ENCODE measurements around the gene PELI1.
"Not testable (repeated sequence)": the region's sequence is repeated elsewhere in the genome, so short reads cannot be mapped to it uniquely, and the experiment has no call there.

The PELI1 gene

GRCh38 chr2:64124168-64124567, 20.1 kb downstream of the PELI1 start:
- no peak for DNase-seq (ENCODE audit: low read depth in 2 of 2, low spot score in 1 of 2)

GRCh38 chr2:64123740-64124139, 20.5 kb downstream of the PELI1 start:
- no peak for DNase-seq (ENCODE audit: low read depth in 2 of 2, low spot score in 1 of 2)

DNA sequence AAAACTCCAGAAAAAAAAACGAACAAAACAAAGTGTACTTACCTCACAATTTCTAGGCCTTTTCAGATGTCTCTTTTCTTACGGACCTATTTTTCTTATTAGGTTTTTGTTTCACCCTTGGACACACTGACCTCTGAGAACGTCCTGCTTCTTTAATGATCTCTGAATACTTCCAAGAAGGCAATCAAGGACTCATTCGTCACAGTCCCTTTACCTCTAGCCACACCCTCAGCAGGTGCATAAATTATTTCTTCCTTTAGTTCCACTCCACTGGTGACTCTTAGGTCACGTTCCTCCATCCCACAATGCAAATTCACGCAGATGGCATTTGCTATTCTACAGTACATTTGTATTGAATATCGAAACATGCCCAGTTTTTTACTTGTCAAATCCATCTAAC, 21.9 kb downstream of the PELI1 start:
- DNase-seq (ENCODE audit: low read depth in 2 of 2, low spot score in 1 of 2): no peak

- DNase-seq (ENCODE audit: low read depth in 2 of 2, low spot score in 1 of 2): no peak
Measured at GRCh38 chr2:64120928-64121327, 23.3 kb downstream of the PELI1 start.

GRCh38 chr2:64120008-64120407, 24.2 kb downstream of the PELI1 start:
- DNase-seq (ENCODE audit: low read depth in 2 of 2, low spot score in 1 of 2): no peak

GRCh38 chr2:64119369-64119768, 24.9 kb downstream of the PELI1 start:
- no peak for DNase-seq (ENCODE audit: low read depth in 2 of 2, low spot score in 1 of 2)

GRCh38 chr2:64115808-64116598, 28.2 kb downstream of the PELI1 start:
- DNase-seq (ENCODE audit: low read depth in 2 of 2, low spot score in 1 of 2): no peak

DNA sequence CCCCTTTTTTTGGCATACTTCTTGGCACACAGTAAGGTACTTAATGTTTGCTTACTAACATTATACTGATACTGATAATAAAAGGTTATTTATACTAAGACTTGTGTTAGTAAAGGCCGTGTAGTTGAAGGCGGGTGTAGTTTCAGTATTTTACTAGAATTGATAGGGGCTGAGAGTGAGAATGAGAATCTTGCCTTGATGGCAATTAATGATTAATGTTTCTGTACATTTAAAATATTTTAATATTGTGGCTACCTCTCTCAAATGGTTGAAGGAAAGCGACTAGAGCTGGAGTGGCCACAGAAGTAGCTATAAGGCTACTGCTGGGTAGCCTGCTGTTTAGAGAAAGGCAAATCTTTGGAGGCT, 29.3 kb downstream of the PELI1 start:
- DNase-seq (ENCODE audit: low read depth in 2 of 2, low spot score in 1 of 2): no peak

GRCh38 chr2:64114063-64114911, 29.9 kb downstream of the PELI1 start:
- DNase-seq (ENCODE audit: low read depth in 2 of 2, low spot score in 1 of 2): no peak

DNA sequence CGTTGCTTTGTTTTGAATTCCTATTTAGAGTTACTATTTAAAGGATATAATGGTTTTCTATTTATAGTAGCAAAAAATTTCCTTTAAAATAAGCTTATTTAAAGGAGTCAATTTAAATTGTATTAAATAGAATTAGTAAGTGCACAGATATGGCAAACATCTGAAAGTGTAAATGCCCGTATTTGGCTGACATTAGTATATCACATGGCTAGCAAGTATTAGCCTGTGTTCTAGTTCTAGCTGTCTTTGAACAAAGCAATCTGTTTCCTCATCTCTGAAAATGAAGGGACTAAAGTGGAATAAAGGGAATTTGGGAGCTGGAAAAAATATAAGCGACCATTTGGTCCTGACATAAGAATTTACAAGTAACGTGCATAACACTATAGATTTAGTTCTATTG, 32.2 kb downstream of the PELI1 start:
- DNase-seq (ENCODE audit: low read depth in 2 of 2, low spot score in 1 of 2): no peak

GRCh38 chr2:64111426-64111825, 32.8 kb downstream of the PELI1 start:
- no peak for DNase-seq (ENCODE audit: low read depth in 2 of 2, low spot score in 1 of 2)

DNA sequence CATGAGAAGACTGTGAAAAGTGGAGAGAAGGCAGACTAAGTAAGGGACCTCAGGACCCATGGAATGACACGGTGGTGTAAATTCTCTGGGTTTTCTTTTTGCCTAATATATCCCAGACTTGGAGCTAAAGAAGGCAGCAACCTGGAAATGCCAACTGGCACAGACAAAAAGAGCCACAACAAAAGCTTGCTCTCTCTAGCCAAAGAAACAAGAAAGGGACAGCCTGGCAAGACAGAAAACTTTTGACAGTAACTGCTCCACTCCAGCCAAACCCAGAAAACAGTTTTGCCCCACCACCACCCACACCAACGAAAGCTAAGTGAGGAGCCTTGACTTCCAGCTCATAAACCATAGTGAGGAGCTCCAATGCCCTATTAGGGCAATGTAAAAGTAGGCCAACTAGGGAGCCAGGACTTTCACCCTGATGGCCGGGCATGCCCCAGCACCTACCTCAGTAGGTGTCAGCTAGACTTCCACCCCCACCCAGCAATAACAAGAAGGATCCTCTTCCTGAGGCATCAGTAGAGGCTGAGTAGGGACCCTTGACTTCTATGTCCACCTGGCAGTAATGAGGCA, 35.5 kb downstream of the PELI1 start:
- no peak for DNase-seq (ENCODE audit: low read depth in 2 of 2, low spot score in 1 of 2)

GRCh38 chr2:64106481-64106880, 37.7 kb downstream of the PELI1 start:
- no peak for DNase-seq (ENCODE audit: low read depth in 2 of 2, low spot score in 1 of 2)

DNA sequence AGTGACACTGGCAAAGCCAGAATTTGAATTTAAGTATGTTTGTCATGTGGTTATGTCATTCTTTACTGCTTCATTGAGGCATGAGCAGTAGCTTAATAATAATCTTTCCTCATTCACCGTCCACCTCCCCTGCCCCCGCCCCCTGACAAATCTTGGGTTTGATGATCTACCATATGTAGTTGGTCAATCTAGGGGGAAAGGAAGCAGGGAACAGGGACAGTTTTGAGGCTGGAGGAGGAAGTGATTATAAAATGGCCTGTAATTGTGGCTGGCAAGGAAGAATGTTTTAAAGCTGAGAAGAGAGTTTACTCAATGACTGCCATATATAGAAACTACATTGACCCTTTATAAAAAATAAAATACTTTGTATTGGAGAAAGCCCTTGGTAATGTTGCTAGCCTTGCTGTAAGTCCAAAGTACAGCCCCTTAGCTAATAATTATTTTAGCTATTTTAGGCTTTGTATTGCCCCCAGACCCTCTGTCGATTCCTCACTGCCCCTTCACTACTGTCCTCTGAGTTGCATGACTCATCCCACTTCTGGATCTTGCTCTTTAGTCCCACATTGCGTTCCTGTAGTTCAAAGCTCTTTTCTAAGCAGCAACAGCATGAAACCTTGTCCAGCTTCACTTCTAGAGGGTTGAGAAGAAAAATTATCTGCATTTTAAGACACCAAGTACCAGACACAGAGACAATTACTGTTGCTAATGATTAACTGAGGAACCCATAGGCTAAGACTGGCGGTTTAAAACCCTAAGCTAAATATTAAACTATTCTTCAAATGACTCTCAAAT, 38.4 kb downstream of the PELI1 start:
- DNase-seq (ENCODE audit: low read depth in 2 of 2, low spot score in 1 of 2): no peak

DNA sequence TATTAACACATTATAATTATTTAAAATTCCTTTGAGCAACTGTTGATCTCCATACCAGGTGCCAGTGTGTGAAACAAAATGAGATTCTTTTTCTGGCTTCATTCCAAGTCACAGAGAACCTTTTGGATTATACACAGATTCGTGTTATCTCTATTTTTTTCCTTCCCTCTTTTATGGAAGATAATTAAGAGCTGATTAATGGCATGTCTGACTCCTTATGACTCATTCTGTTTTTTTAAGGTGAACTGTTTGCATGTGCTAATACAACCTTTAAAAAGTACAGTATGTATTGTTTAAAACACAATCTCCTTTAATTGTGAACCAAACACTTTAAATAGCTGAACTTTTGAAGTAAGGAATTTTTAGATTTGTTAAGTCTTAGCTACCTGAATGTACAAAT, 39.3 kb downstream of the PELI1 start:
- no peak for DNase-seq (ENCODE audit: low read depth in 2 of 2, low spot score in 1 of 2)

DNA sequence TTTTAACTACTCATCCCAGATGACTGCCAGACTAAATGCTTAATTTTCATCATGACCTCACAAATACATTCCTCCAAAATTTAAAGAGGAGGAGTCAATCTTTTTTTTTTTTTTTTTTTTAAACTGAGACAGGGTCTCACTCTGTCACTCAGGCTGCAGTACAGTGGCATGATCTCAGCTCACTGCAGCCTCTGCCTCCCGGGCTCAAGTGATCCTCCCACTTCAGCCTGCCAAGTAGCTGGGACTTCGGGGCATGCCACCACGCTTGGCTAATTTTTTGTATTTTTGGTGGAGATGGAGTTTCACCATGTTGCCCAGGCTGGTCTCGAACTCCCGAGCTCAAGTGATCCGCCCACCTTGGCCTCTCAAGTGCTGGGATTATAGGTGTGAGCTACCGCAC, 41.5 kb downstream of the PELI1 start:
- not testable (repeated sequence) for DNase-seq (ENCODE audit: low read depth in 2 of 2, low spot score in 1 of 2)

GRCh38 chr2:64101141-64101591, 43.1 kb downstream of the PELI1 start:
- no peak for DNase-seq (ENCODE audit: low read depth in 2 of 2, low spot score in 1 of 2)

DNA sequence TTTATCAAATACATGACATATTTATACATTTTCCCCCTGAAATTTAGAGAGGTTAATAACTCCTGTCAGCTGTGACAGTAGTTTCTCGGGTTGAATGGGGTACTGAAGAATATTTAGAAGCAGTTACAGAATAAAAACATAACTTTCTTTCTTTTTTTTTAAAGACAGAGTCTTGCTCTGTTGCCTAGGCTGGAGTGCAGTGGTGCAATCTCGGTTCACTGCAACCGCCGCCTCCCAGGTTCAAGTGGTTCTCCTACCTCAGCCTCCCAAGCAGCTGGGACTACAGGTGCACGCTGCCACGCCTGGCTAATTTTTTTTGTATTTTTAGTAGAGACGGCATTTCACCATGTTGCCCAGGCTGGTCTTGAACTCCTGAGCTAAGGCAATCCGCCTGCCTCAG, 43.6 kb downstream of the PELI1 start:
- DNase-seq (ENCODE audit: low read depth in 2 of 2, low spot score in 1 of 2): not testable (repeated sequence)

DNA sequence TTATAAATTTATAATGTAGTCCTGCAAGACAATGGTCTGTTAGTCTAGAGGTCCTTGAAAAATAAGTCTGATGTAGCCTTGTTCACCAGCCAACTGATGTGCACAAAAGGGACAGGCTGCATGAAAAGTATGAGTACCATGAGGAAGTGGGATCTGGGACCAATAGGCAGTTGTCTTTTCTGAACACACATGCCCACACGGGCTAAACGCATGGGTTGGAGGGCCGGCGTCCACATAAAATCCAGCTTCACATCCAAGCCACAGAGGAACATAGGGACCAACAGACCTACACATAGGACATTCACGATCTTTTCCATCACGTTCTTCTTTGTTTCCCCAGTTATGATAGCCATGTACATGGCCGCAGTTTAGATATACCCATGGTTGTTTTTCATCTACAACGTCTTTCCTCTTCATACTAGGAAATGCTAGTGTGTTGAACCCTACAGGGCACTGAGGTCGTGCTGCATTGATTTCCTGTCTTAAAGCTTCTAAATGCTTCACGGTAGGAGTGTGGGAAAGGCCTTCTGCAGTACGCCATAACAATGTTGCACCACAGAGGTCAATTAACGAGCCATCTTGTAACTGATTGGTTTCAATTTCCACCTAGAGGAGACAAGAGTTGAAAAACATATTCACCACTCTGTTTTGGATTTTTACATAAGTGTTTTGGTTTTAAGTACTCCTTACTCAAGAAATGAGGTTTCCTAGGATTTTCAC, 49.4 kb downstream of the PELI1 start:
- no peak for DNase-seq (ENCODE audit: low read depth in 2 of 2, low spot score in 1 of 2)

- DNase-seq (ENCODE audit: low read depth in 2 of 2, low spot score in 1 of 2): no peak
Measured at GRCh38 chr2:64093341-64093740, 50.9 kb downstream of the PELI1 start.

DNA sequence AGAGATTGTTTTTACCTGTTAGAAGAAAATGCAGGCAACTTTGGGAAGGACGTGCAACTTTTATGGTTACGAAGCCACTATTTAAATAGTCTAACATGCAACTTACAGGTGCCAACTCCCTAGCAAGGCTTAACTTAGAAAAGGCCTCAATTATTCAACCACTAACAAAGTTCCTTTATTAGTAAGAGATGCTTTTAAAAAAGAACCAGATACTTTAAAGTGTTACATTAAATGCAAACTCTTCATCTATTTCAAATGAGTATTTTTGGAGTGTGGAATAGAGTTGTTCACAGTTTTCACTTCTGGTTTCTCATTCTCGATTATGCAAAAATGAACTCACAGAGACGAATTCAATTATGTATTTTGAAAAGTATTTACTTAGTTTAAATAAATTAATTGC, 51.7 kb downstream of the PELI1 start:
- DNase-seq (ENCODE audit: low read depth in 2 of 2, low spot score in 1 of 2): no peak
